GM10266 (cell line): ENCODE data around the gene GALT.

Source experiments
- DNase-seq: peaks from one replicate; pipeline ENCODE4 v3.0.0; 2012; ENCODE audit errors: extremely low spot score
- CTCF ChIP-seq: IDR thresholded peaks from 2 replicates; pipeline ENCODE4 v1.5.1; 2012; ENCODE audit warnings: mild to moderate bottlenecking, low read depth; ENCODE audit not compliant: control insufficient read depth, insufficient read depth; ENCODE audit errors: missing control alignments

GALT gene

GRCh38 chr9:34669809-34670562 is 23.5 kb downstream of the GALT start:
- DNase-seq, result no peak
- TF ChIP-seq CTCF, result no peak

- DNase-seq, result no peak
- no peak for TF ChIP-seq CTCF
Measured at GRCh38 chr9:34671307-34671706, 24.8 kb downstream of the GALT start.

- no peak for DNase-seq
- no peak for TF ChIP-seq CTCF
Measured at GRCh38 chr9:34674440-34674839, 28.0 kb downstream of the GALT start.

- peak; percentile 74 for DNase-seq
- TF ChIP-seq CTCF, result peak; percentile 83
Measured at GRCh38 chr9:34675048-34675714, 28.7 kb downstream of the GALT start.

- no peak for TF ChIP-seq CTCF
- DNase-seq, result no peak
Measured at GRCh38 chr9:34675869-34676268, 29.4 kb downstream of the GALT start.

- TF ChIP-seq CTCF, result no peak
- no peak for DNase-seq
Measured at GRCh38 chr9:34684145-34684544, 37.7 kb downstream of the GALT start.

GRCh38 chr9:34684816-34685215 is 38.3 kb downstream of the GALT start:
- TF ChIP-seq CTCF, result no peak
- no peak for DNase-seq
